SK-N-SH (cell line): ENCODE results near the gene SEPSECS. TPM values are rescaled to one million over a fixed set of nuclear protein-coding genes. Genes with fewer than 3 reads are reported as not detected.

ENCODE experiments used
- CTCF ChIA-PET: fragments of 300-600, 350-600 bp; formaldehyde crosslinking; extraction: SDS; loops from one replicate; lab custom pipeline; 2021; lab: Yijun Ruan, JAX
- POLR2A ChIA-PET: fragments of 350-600 bp; sonication (Branson Sonifier 250); formaldehyde crosslinking; extraction: SDS; loops from one replicate; lab custom pipeline; 2020; ENCODE audit warnings: antibody characterized with exemption, inconsistent platforms; lab: Yijun Ruan, JAX
- DNase-seq: peaks from one replicate; pipeline ENCODE4 v3.0.0; 2012
- H2AFZ ChIP-seq: fragments of 200-600 bp; sonication (generic); 2 replicates; pipeline ENCODE4 v1.8.1; 2016; ENCODE audit warnings: antibody characterized with exemption, mild to moderate bottlenecking, low read depth
- H3F3A ChIP-seq: fragments of 200-600 bp; sonication (generic); replicated peaks from 2 replicates; pipeline ENCODE3; 2016; ENCODE audit warnings: antibody characterized with exemption, mild to moderate bottlenecking; ENCODE audit not compliant: insufficient read depth
- H3K27ac ChIP-seq, 2 experiments: fragments of 200-500 bp in 1 of 2; fragments of 200-600 bp in 1 of 2; sonication (Bioruptor generic) in 1 of 2; sonication (generic), shearing (Covaris generic) in 1 of 2; 2 replicates each; pipeline versions ENCODE4 v1.5.1 to v1.6.1; 2014 to 2016; ENCODE audit warnings: low read depth in 2 of 2, inconsistent platforms in 1 of 2, low read length in 1 of 2, mild to moderate bottlenecking in 1 of 2, mixed read lengths in 1 of 2
- H3K27me3 ChIP-seq: fragments of 200-600 bp; sonication (generic), shearing (Covaris generic); 2 replicates; pipeline ENCODE4 v1.6.1; 2016; ENCODE audit warnings: mixed run types; ENCODE audit not compliant: insufficient read depth
- H3K36me3 ChIP-seq, 2 experiments: fragments of 200-500 bp in 1 of 2; fragments of 200-600 bp in 1 of 2; sonication (Bioruptor generic) in 1 of 2; sonication (generic) in 1 of 2; replicated peaks in 1 of 2; 2 replicates each; pipeline versions ENCODE3 to v1.5.1; 2014 to 2016; ENCODE audit warnings: low read length in 1 of 2, mild to moderate bottlenecking in 1 of 2; ENCODE audit not compliant: insufficient read depth in 2 of 2, control insufficient read depth in 1 of 2
- H3K4me1 ChIP-seq, 2 experiments: fragments of 200-500 bp in 1 of 2; fragments of 200-600 bp in 1 of 2; sonication (Bioruptor generic) in 1 of 2; sonication (generic), shearing (Covaris generic) in 1 of 2; 2 replicates each; pipeline versions ENCODE4 v1.5.1 to v1.6.1; 2014 to 2016; ENCODE audit warnings: low read depth in 1 of 2, low read length in 1 of 2, mixed run types in 1 of 2; ENCODE audit not compliant: insufficient read depth in 2 of 2, control insufficient read depth in 1 of 2
- H3K4me2 ChIP-seq: fragments of 200-600 bp; sonication (generic), shearing (Covaris generic); 2 replicates; pipeline ENCODE4 v1.6.1; 2017; ENCODE audit warnings: mixed run types
- H3K4me3 ChIP-seq, 2 experiments: fragments of 200-500 bp in 1 of 2; fragments of 200-600 bp in 1 of 2; sonication (Bioruptor generic) in 1 of 2; sonication (generic), shearing (Covaris generic) in 1 of 2; 2 replicates each; pipeline versions ENCODE4 v1.5.1 to v1.8.1; 2014 to 2016; ENCODE audit warnings: low read depth in 2 of 2, inconsistent platforms in 1 of 2, low read length in 1 of 2, mild to moderate bottlenecking in 1 of 2, mixed read lengths in 1 of 2, moderate library complexity in 1 of 2
- H3K79me2 ChIP-seq: fragments of 200-600 bp; sonication (generic); 2 replicates; pipeline ENCODE4 v1.8.1; 2017; ENCODE audit warnings: mild to moderate bottlenecking; ENCODE audit not compliant: insufficient read depth
- H3K9ac ChIP-seq: fragments of 200-600 bp; sonication (generic); 2 replicates; pipeline ENCODE4 v1.6.1; 2017; ENCODE audit warnings: mixed run types
- H3K9me2 ChIP-seq: fragments of 200-600 bp; sonication (generic); 2 replicates; pipeline ENCODE4 v1.6.1; 2017; ENCODE audit warnings: mixed run types
- H3K9me3 ChIP-seq: fragments of 200-600 bp; sonication (generic); 2 replicates; pipeline ENCODE4 v1.6.1; 2017; ENCODE audit warnings: mixed run types, mild to moderate bottlenecking, moderate library complexity
- H4K20me1 ChIP-seq: fragments of 200-600 bp; sonication (generic); 2 replicates; pipeline ENCODE4 v1.6.1; 2017; ENCODE audit warnings: mild to moderate bottlenecking, mixed run types; ENCODE audit not compliant: insufficient read depth
- CHD2 ChIP-seq: fragments of 150-350 bp; IDR thresholded peaks from 2 replicates; pipeline ENCODE4 v1.6.1; 2018; ENCODE audit warnings: low read length; ENCODE audit not compliant: partially characterized antibody
- ELF1 ChIP-seq: IDR thresholded peaks from 2 replicates; pipeline ENCODE4 v1.4.0; 2012
- EP300 ChIP-seq, 2 experiments: IDR thresholded peaks; 2 replicates each; pipeline versions ENCODE4 v1.4.0 to v1.6.1; 2012; ENCODE audit warnings: borderline replicate concordance in 1 of 2, low read depth in 1 of 2, low read length in 1 of 2
- FOSL2 ChIP-seq: IDR thresholded peaks from 2 replicates; pipeline ENCODE4 v1.4.0; 2012; ENCODE audit warnings: low read depth, mild to moderate bottlenecking, moderate library complexity, borderline replicate concordance
- FOXJ3 ChIP-seq: sonication (generic); formaldehyde crosslinking; IDR thresholded peaks from 2 replicates; pipeline ENCODE4 v1.5.1; 2020; ENCODE audit warnings: mild to moderate bottlenecking, missing genetic modification reagents
- GATA2 ChIP-seq: sonication (generic); formaldehyde crosslinking; IDR thresholded peaks from 2 replicates; pipeline ENCODE4 v1.5.0; 2020; ENCODE audit warnings: mild to moderate bottlenecking, missing genetic modification reagents
- JUND ChIP-seq: IDR thresholded peaks from 2 replicates; pipeline ENCODE4 v1.4.0; 2012
- MXI1 ChIP-seq: IDR thresholded peaks from 2 replicates; pipeline ENCODE4 v1.6.1; 2012; ENCODE audit warnings: mild to moderate bottlenecking, low read depth, low read length, improper control_type of control experiment
- NFIC ChIP-seq: IDR thresholded peaks from 2 replicates; pipeline ENCODE4 v1.4.0; 2012; ENCODE audit warnings: borderline replicate concordance
- NRF1 ChIP-seq: IDR thresholded peaks from 2 replicates; pipeline ENCODE4 v1.6.1; 2012; ENCODE audit warnings: low read depth, mild to moderate bottlenecking, low read length
- POLR2AphosphoS5 ChIP-seq: IDR thresholded peaks from 2 replicates; pipeline ENCODE4 v1.6.1; 2012; ENCODE audit warnings: low read depth, low read length
- RXRA ChIP-seq: IDR thresholded peaks from 2 replicates; pipeline ENCODE4 v1.4.0; 2012; ENCODE audit warnings: low read depth, mild to moderate bottlenecking, borderline replicate concordance
- SIN3A ChIP-seq: IDR thresholded peaks from 2 replicates; pipeline ENCODE4 v1.6.1; 2012; ENCODE audit warnings: low read depth, mild to moderate bottlenecking, low read length, moderate library complexity, borderline replicate concordance
- TAF1 ChIP-seq: IDR thresholded peaks from 2 replicates; pipeline ENCODE4 v1.6.1; 2012; ENCODE audit warnings: low read depth, mild to moderate bottlenecking, low read length, moderate library complexity, borderline replicate concordance
- TCF12 ChIP-seq: IDR thresholded peaks from 2 replicates; pipeline ENCODE4 v1.4.0; 2012
- TEAD4 ChIP-seq: IDR thresholded peaks from 2 replicates; pipeline ENCODE4 v1.4.0; 2012; ENCODE audit warnings: mild to moderate bottlenecking, borderline replicate concordance; ENCODE audit not compliant: insufficient read depth
- WGBS: methylation state at CpG from one replicate; pipeline ENCODE4 v1.1.6; 2017; ENCODE audit warnings: low lambda C conversion rate; 5-methylcytosine and 5-hydroxymethylcytosine counted together
- polyA plus RNA-seq, 3 experiments: library from polyadenylated mRNA; depleted of rRNA; stranded (reverse); fragments of >200 nt; gene quantifications; 2 replicates each; pipeline ENCODE4 v1.2.3, GENCODE V29; 2012
- TF ChIP-seq, protein P1 (sequence below): IDR thresholded peaks from 2 replicates; pipeline ENCODE4 v1.4.0; 2012; ENCODE audit warnings: low read depth
- TF ChIP-seq, protein P2 (sequence below): IDR thresholded peaks from 2 replicates; pipeline ENCODE4; 2012

Gene SEPSECS
- polyA plus RNA-seq, 1 of the 3 experiments (the other 2 are of a cell fraction) = 2.0 TPM

DNA sequence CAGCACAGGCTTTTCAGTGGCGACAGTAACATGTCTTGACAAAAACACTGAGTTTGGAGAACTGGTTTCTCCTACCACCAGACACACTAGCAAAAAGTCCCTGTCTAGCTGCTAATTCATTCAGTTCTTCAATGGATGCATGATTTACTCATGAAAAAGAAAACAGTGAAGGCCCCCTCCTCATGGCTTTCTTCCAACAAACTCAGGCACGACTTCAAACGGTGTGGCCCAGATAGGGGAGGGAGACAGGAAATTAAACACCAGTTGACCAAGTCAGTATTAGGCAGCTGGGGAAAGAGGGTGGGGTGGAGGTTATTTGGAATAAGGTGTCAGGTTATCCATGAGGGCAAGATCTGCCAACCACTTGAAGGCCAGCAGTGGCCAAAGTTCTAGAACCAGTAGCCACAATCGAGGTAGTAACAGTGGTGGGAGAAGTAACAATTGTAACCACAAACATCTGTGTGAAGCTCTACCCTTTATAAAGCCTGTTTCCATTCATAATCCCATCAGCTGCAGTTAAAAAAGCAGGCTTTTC, 60.2 kb downstream of the SEPSECS start (continued):
- TF ChIP-seq MXI1 (no peak), FOXJ3 (CRISPR knock-in tag) (no peak), ELF1 (no peak), CHD2 (no peak), SIN3A (no peak)

GRCh38 chr4:25098964-25099891, 61.0 kb downstream of the SEPSECS start:
- Histone ChIP-seq H3K79me2 (no peaks in the 10 kb centered on the region), H3F3A (peaks cover 4% of the 10 kb centered on the region), H3K9ac (no peak overlapping the region), H4K20me1 (no peaks in the 10 kb centered on the region), H3K4me2 (peak overlapping the region; percentile 51), H3K36me3 (no peaks in the 10 kb centered on the region), H3K9me2 (no peaks in the 10 kb centered on the region), H3K27me3 (peaks cover 17% of the 10 kb centered on the region), H3K4me3 (no peak overlapping the region), H3K9me3 (no peaks in the 10 kb centered on the region), H2AFZ (no peak overlapping the region), H3K27ac (no peak overlapping the region), H3K4me1 (peaks cover 7 to 8% of the 10 kb centered on the region in 2 experiments; a peak in 1 of 4 replicates)
- peak; percentile 43 for DNase-seq
- ChIA-PET POLR2A (no interaction called here), CTCF (interaction anchor here (0.7 to 1.1 kb wide), 2 partner anchors 9 to 46 kb away, joined by 3 read pairs; no protein-coding TSS in a partner anchor)
- TF ChIP-seq FOXJ3 (CRISPR knock-in tag) (no peak), SIN3A (no peak), POLR2AphosphoS5 (peak; percentile 39; the same call in 1 of the 2 replicates), TCF12 (peak; percentile 84), NRF1 (no peak), FOSL2 (peak; percentile 32; the same call in 1 of the 2 replicates), ELF1 (no peak), NFIC (peak; percentile 97), TEAD4 (peak; percentile 25; the same call in 1 of the 2 replicates), RXRA (peak; percentile 36; the same call in 1 of the 2 replicates), EP300 (IDR thresholded peaks at IDR 0.05; ENCODE audit: borderline replicate concordance in 1 of 2, low read depth in 1 of 2, low read length in 1 of 2) (peak in 1 of 2 experiments; percentile 48; a peak in 1 of 4 replicates), MXI1 (no peak), JUND (peak; percentile 37), GATA2 (CRISPR knock-in tag) (0 out of 2 replicates have a peak, but pooled peaks have one; percentile 9), TAF1 (no peak)
- TF ChIP-seq, protein P1, sequence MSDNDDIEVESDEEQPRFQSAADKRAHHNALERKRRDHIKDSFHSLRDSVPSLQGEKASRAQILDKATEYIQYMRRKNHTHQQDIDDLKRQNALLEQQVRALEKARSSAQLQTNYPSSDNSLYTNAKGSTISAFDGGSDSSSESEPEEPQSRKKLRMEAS = no peak
- TF ChIP-seq, protein P2, sequence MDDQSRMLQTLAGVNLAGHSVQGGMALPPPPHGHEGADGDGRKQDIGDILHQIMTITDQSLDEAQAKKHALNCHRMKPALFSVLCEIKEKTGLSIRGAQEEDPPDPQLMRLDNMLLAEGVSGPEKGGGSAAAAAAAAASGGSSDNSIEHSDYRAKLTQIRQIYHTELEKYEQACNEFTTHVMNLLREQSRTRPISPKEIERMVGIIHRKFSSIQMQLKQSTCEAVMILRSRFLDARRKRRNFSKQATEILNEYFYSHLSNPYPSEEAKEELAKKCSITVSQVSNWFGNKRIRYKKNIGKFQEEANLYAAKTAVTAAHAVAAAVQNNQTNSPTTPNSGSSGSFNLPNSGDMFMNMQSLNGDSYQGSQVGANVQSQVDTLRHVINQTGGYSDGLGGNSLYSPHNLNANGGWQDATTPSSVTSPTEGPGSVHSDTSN = peak; percentile 70
- 14% methylated on average over 10 of the region's 10 CpGs for WGBS
